ENCODE data around the gene ITGB1. TPM values are rescaled to one million over a fixed set of nuclear protein-coding genes. Genes with fewer than 3 reads are reported as not detected.
"Not testable (repeated sequence)": the region's sequence is repeated elsewhere in the genome, so short reads cannot be mapped to it uniquely, and the experiment has no call there.

ITGB1 gene
- total RNA-seq, 3 donors from 2014 or later (not counting 1 experiment from before 2014, with no cell fraction given): 175 to 280 (median 202) TPM

DNA sequence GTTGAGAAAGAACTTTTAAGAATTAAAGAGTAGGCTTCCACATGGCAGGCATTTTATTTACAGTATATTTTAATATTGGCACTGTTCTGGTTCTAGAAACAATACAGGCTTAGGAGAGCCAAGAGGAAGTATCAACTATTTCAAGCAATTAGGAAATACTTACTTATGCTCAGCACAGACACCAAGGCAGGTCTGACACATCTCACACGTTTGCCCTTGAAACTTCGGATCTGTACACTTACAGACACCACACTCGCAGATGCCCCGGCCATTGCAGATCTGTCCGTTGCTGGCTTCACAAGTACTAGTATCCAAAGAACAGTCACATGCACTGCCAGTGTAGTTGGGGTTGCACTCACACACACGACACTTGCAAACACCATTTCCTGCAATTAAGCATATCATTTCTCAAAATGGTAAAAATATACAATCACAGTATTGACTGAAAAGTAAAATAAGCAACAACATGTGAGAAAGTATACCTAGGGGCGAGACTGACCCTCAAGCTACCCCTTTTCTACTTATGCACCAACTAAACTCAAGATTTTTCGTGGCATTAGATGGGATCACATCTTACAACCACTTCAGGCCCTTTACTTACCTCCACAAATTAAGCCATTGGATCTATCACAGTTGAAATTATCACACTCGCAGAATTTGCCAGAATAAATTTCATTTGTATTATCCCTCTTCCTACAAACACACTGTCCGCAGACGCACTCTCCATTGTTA is 46.6 kb downstream of the ITGB1 start:
- Mint-ChIP-seq H3K9me3 (no peaks in the 10 kb centered on the region), H3K36me3 (peaks cover 43% of the 10 kb centered on the region), H3K27ac (peak overlapping the region in 1 of 2 donors; percentile 13), H3K4me1 (peaks cover 24 to 32% of the 10 kb centered on the region in 2 donors), H3K4me3 (no peak overlapping the region), H3K27me3 (ENCODE audit: low read depth in 2 of 2) (no peaks in the 10 kb centered on the region)
- ATAC-seq: no peak
- TF ChIP-seq, protein P1, sequence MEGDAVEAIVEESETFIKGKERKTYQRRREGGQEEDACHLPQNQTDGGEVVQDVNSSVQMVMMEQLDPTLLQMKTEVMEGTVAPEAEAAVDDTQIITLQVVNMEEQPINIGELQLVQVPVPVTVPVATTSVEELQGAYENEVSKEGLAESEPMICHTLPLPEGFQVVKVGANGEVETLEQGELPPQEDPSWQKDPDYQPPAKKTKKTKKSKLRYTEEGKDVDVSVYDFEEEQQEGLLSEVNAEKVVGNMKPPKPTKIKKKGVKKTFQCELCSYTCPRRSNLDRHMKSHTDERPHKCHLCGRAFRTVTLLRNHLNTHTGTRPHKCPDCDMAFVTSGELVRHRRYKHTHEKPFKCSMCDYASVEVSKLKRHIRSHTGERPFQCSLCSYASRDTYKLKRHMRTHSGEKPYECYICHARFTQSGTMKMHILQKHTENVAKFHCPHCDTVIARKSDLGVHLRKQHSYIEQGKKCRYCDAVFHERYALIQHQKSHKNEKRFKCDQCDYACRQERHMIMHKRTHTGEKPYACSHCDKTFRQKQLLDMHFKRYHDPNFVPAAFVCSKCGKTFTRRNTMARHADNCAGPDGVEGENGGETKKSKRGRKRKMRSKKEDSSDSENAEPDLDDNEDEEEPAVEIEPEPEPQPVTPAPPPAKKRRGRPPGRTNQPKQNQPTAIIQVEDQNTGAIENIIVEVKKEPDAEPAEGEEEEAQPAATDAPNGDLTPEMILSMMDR (IDR thresholded peaks at IDR 0.05): no peak
- intact Hi-C loops (cut with micrococcal nuclease): no loop called here
- Histone ChIP-seq H3K36me3 (ENCODE audit: control insufficient read depth, insufficient read depth, low read length) (peaks cover 43% of the 10 kb centered on the region), H3K9me3 (ENCODE audit: control insufficient read depth, insufficient read depth, low read length) (no peaks in the 10 kb centered on the region), H3K27me3 (ENCODE audit: control insufficient read depth, insufficient read depth, low read length) (no peaks in the 10 kb centered on the region), H3K4me3 (ENCODE audit: low read length) (no peak overlapping the region), H3K27ac (ENCODE audit: low read length) (no peak overlapping the region), H3K4me1 (ENCODE audit: control insufficient read depth, insufficient read depth, low read length) (no peaks in the 10 kb centered on the region)
- no peak for DNase-seq
- WGBS (ENCODE audit: insufficient coverage): 93% methylated on average over 11 of the region's 11 CpGs

DNA sequence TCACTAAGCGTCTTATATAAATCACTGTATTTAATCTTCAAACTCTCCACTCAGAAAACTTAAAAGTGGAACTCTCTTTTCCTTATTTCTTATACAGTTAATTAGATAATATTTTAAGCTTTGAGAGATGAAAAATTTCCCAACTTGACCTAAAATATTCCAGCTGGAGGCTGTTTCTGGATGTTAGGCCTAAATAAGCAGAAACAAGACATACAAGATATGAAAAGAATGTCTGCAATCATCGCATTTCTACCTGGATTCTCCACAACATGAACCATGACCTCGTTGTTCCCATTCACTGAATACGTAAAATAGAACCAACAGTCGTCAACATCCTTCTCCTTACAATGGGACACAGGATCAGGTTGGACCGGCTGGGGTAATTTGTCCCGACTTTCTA is 48.1 kb downstream of the ITGB1 start:
- H3K27me3 ChIP-seq (ENCODE audit: control insufficient read depth, insufficient read depth, low read length); DNase-seq; H3K27ac ChIP-seq (ENCODE audit: low read length); H3K27me3 Mint-ChIP-seq (ENCODE audit: low read depth in 2 of 2); H3K27ac Mint-ChIP-seq; H3K4me3 ChIP-seq (ENCODE audit: low read length); H3K4me3 Mint-ChIP-seq; H3K9me3 Mint-ChIP-seq; H3K9me3 ChIP-seq (ENCODE audit: control insufficient read depth, insufficient read depth, low read length); intact Hi-C loops (cut with micrococcal nuclease); ATAC-seq; H3K4me1 ChIP-seq (ENCODE audit: control insufficient read depth, insufficient read depth, low read length): not testable (repeated sequence)
- Mint-ChIP-seq H3K4me1 (peaks cover 17 to 20% of the 10 kb centered on the region in 2 donors), H3K36me3 (peaks cover 28% of the 10 kb centered on the region)
- H3K36me3 ChIP-seq (ENCODE audit: control insufficient read depth, insufficient read depth, low read length): peaks cover 52% of the 10 kb centered on the region
- 100% methylated on average over 1 of the region's 7 CpGs for whole genome bisulfite sequencing (ENCODE audit: insufficient coverage)

DNA sequence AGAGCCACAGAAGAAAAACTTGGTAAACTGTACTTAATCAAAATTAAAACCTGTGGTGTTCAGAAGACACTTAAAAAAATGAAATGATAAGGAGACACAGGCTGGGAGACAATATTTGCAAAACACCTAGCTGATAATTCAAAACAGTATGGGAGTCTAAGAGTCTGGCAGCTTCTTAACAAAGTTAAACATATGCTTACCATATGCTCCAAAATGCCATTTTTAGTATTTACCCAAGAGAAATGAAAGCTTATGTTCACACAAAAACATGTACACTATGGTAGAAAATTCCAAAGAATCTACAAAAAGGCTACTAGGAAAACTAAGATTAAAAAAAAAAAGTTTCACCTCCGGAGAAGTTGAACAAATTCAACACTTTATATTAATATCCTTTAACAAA is 48.6 kb downstream of the ITGB1 start:
- 100% methylated on average over 1 of the region's 1 CpG for WGBS (ENCODE audit: insufficient coverage)
- Mint-ChIP-seq H3K27me3 (ENCODE audit: low read depth in 2 of 2) (no peaks in the 10 kb centered on the region), H3K27ac (peak overlapping the region; percentile 1 to 22), H3K4me1 (peaks cover 12 to 15% of the 10 kb centered on the region in 2 donors), H3K4me3 (no peak overlapping the region), H3K36me3 (peaks cover 23% of the 10 kb centered on the region), H3K9me3 (no peaks in the 10 kb centered on the region)
- Histone ChIP-seq H3K27ac (ENCODE audit: low read length) (no peak overlapping the region), H3K27me3 (ENCODE audit: control insufficient read depth, insufficient read depth, low read length) (no peaks in the 10 kb centered on the region), H3K36me3 (ENCODE audit: control insufficient read depth, insufficient read depth, low read length) (peaks cover 53% of the 10 kb centered on the region), H3K4me3 (ENCODE audit: low read length) (no peak overlapping the region), H3K4me1 (ENCODE audit: control insufficient read depth, insufficient read depth, low read length) (no peaks in the 10 kb centered on the region), H3K9me3 (ENCODE audit: control insufficient read depth, insufficient read depth, low read length) (no peaks in the 10 kb centered on the region)
- TF ChIP-seq, protein P1 (IDR thresholded peaks at IDR 0.05): no peak
- intact Hi-C loops (cut with micrococcal nuclease): no loop called here
- ATAC-seq (no peak), DNase-seq (no peak)

DNA sequence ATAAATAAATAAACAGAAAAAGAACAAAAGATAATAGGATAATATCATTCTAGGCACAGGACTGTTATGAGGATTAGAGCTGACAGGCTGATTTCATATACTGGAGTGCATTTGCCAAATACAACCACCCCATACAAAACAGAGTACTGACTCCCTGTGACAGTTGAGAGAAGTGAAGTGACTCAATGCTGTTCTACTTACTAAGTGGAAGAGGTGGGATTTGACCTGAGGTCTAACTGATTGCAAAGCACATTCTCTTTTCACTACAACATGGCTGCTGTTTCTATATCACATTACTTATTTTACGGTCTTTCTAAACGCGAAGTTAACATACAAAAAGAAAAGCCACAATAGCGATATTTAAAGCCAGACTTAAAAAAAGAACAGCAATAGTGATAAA is 51.4 kb downstream of the ITGB1 start:
- no peaks in the 10 kb centered on the region for H3K9me3 Mint-ChIP-seq
- H3K4me1 ChIP-seq (ENCODE audit: control insufficient read depth, insufficient read depth, low read length): no peaks in the 10 kb centered on the region
- no peak overlapping the region for H3K27ac Mint-ChIP-seq
- DNase-seq (no peak), ATAC-seq (peak in 1 of 3 donors; percentile 55)
- WGBS (ENCODE audit: insufficient coverage): 95% methylated on average over 4 of the region's 4 CpGs
- peaks cover 22% of the 10 kb centered on the region for H3K36me3 Mint-ChIP-seq
- H3K36me3 ChIP-seq (ENCODE audit: control insufficient read depth, insufficient read depth, low read length): peaks cover 69% of the 10 kb centered on the region
- H3K9me3 ChIP-seq (ENCODE audit: control insufficient read depth, insufficient read depth, low read length): no peaks in the 10 kb centered on the region
- H3K4me3 ChIP-seq (ENCODE audit: low read length): no peak overlapping the region
- intact Hi-C loops (cut with micrococcal nuclease): no loop called here
- H3K27me3 Mint-ChIP-seq (ENCODE audit: low read depth in 2 of 2): no peaks in the 10 kb centered on the region
- H3K4me1 Mint-ChIP-seq: peaks cover 0 to 5% of the 10 kb centered on the region in 2 donors
- TF ChIP-seq, protein P1 (IDR thresholded peaks at IDR 0.05): no peak
- H3K27me3 ChIP-seq (ENCODE audit: control insufficient read depth, insufficient read depth, low read length): no peaks in the 10 kb centered on the region
- no peak overlapping the region for H3K27ac ChIP-seq (ENCODE audit: low read length)
- no peak overlapping the region for H3K4me3 Mint-ChIP-seq
